Stimulated activated CD4-positive, alpha-beta T cell treated with anti-CD3 and anti-CD28 coated beads, Interleukin-1b, Interleukin-23, amount 100 ng/mL, for 48 hours (primary cell): ENCODE results near the gene TMEM131L.

Source experiments
- DNase-seq: peaks from one replicate; pipeline ENCODE4 v3.0.0-alpha.2; 2020

Gene TMEM131L

DNA sequence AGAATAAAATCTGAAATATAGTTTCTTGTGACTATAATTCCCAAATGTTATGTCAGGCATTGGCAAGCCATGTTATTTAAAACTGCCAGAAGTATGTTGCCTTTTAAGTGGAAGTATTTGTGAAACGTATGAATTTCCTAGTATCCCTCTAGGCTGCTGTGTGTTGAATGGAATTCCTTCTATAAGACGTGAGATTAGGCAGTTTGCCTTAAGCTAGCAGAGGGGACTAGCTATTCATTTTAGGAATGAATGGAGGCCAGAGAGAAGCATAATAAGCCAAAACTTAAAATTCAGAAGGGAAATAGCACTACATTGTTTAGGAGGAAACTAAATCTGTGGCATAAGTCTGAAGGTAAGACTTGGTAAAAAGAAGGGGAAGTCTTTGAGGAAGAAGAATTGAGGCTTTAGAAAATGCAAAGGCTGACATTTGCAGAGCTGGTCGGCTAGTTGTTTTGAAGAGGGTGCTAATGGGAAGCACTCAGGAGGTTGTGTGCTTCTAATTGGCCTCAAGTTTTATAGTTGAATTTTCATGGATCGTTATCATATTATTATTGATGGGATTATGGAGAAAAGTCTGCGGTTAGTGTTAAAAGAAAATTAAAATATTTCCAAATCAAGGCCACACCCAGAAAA is 57.1 kb downstream of the TMEM131L start:
- no peak for DNase-seq

DNA sequence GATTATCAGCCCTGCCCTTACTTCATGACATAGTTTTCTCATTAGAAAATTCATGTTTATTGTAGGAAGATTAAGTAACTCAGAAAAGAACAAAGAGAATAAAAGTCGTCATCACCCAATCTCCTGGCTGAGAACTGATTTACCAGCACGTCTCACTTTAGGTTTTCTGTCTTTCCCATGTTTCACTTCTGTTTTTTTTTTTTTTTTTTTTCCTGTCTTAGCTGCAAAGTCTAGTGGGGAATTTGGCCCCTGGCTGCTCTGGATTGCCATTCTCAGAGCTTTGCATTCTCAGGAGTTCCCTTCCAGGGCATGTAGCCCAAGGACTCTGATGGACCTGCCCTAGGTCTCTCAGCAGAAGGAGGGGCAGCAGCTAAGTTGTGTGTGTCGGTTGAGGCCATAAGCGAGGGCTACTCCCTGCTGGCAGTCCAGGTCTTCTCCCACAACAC is 57.8 kb downstream of the TMEM131L start:
- DNase-seq = no peak

DNA sequence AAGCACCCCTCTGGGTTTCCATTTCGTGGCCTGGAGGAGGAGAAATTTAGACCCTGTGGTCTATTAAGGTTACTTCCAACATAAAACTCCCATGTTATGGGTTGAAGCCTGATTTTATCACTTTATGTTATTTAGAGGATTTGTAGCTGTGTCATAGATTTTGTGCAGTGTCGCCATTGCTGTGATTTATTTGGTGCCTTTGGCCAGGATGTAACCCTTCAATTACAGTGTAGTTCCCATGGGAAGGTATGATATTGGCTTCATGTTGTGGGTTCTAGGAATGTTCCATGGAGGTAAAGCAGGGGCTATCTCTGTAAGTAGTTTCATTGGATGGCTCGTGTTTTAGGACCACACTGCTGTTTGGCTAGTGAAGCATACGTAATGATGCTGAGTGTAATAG is 58.5 kb downstream of the TMEM131L start:
- no peak for DNase-seq

- DNase-seq = no peak
These were observed 61.5 kb downstream of the TMEM131L start for GRCh38 chr4:153527690-153528089.

DNA sequence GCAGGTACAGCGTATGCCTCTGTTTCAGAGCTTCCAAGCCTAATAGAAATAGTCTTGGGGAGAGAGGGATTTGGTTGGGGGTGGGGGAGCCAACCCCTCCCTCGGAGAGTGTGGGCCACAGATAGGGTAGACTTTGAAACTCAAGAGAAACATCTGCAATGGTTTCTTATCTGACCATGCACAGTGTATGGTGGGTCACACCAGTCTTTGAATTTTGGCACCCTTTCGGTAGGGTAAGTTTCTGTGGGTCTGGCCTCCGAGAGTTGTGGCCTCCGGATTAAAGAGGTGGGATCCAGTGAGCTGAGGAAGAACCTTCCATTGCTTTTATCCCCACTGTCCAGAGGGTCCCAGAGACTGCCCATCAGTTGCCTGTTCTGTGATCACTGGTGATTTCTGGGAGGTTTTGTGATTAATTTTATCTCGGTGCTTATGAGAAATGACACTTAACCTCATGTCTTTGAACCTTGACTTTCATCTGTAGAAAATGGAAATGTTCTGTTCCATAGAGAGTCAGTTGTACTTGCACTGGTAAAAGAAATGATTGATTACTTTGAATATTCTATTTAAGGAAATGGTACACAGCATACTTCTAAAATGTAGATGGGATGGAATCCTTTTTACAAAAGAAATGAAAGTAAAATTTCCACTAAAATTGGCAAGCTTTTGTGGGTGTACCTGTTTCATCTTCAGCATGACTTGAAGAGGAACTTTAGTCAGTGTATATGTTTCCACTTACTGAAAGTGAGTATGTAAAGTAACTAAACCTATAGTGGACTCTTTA is 62.7 kb downstream of the TMEM131L start:
- DNase-seq = no peak

DNA sequence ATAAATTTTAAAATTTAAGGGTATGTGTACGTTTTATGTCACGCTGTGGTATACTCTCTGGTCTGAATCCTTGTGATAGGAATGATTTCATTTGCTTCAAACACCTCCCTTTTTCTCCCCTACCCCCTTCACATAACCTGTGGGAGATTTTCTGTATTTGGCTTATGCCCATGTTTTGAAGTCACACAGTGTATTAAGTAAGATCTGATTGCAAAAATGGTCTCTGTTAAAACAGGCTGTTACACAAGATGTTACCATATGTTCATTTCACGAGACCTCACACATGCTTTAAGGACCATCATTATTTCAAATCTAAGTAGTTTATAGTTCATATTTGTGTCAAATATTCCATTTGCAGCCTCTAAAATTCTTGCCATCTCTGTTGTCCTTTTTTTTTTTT is 63.5 kb downstream of the TMEM131L start:
- no peak for DNase-seq

DNA sequence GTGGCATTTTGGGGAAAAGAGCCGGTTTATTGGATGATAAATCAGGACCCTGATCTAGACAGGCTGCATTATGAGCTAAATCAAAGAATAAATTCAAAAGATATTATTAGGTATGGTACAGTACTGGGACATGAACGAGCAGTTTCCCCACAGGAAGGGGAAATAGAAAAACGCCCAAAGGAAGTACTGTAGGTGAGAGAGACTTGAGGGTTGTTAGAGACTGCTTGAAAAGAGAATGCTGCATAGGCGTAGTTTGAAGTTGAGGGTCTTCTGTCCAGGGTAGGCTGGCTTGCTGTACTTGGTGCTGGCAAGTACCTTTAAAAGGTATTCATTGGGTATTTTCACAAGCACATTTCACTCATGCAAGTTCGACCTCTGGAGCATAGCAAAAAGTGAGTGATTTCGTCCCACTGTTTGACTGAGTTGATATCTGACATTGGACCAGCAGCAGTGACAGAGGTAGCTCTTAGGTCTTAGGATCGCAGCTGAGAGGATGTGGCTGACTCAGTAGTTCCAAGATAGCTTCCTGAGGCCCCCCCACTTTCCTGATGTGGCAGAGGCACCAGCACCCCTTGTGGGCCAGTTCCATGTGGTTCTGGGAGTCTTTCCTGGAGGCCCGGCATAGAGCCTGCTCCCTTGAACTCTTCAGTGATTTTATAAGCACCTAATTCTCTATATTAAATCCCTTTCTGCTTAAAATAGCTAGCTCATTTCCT is 64.3 kb downstream of the TMEM131L start:
- peak; percentile 35 for DNase-seq

GRCh38 chr4:153531000-153531358 is 64.8 kb downstream of the TMEM131L start:
- DNase-seq = no peak

GRCh38 chr4:153531976-153532626 is 65.9 kb downstream of the TMEM131L start:
- no peak for DNase-seq

DNA sequence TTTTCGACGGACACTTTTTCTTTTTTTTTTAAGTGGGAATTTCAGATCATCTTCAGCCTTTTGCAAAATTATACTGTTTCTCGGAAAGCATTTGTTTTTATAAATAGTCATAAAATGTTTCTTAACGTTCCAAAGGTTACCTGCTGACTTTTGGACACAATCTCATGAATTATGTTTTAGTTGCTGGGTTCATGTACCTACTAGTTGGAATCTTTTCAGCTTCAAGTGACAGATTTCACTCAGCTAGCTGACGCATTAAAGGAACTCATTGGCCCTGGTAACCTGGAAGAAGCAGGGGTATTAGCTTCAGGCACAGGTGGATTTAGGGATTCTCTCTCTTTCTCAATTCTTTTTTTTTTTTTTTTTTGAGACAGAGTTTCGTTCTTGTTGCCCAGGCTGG is 66.5 kb downstream of the TMEM131L start:
- DNase-seq = no peak

DNA sequence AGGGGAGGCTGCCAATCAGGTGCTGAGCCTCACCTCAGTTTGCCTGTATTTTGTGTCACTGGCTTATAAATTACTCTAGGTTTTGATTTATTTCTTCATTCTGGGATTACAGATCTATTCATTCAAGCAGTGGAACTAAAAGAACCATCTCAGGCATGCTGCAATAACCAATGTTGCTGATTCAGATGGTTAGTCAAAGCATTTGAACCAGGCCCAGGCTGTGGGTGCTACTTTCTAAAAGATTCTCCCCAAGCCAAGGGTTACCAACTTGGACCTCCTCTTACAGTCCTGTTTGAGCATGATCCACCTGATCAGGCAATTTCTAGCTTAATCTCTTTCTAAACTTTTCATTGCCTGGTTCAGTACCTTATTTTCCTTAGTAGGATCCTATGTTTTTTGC is 67.2 kb downstream of the TMEM131L start:
- DNase-seq = no peak

- DNase-seq = no peak
These were observed 68.9 kb downstream of the TMEM131L start for GRCh38 chr4:153534792-153535629.

- DNase-seq = no peak
These were observed 69.8 kb downstream of the TMEM131L start for GRCh38 chr4:153535772-153536513.

GRCh38 chr4:153537493-153537960 is 71.4 kb downstream of the TMEM131L start:
- no peak for DNase-seq

DNA sequence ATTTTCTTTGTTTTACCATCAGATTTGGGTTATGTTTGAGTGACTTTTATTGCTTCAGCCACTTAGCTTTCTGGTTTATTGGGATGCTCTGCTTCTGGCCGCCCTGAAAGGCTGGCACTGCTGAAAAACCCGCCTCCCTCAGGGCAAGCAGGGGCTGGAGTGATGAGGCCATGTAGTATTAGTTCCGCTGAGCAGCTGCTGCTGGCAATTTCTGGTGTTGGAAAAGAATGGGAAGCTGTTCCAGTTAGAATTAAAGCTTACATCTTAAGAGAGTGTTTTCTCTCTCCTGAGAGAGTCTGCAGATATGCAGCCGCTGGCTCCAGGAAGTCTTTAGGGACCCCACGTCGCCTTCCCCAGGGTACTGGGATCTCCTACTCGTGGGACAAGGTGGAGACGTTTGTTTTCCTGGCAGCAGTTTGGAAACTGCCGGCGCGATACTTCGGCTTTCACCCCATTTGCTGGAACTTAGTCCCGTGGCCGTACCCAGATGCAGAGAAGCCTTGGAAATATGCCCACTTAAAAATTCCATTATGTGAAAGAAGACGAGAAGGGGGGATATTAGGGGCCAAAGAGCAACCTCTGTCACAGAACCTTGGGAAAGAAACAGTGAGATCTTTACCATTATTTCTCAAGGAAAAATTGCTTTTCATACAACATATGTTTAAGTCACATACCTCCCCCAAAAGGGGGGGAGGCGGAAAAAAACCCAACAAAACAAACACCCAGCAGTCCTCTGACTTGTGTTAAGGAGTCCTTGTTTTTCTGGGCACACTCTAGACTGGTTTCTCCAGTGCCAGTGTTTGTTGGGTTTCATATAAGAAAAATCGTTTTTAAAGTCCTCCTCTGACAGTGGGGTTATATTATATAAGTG is 72.6 kb downstream of the TMEM131L start:
- DNase-seq = no peak

DNA sequence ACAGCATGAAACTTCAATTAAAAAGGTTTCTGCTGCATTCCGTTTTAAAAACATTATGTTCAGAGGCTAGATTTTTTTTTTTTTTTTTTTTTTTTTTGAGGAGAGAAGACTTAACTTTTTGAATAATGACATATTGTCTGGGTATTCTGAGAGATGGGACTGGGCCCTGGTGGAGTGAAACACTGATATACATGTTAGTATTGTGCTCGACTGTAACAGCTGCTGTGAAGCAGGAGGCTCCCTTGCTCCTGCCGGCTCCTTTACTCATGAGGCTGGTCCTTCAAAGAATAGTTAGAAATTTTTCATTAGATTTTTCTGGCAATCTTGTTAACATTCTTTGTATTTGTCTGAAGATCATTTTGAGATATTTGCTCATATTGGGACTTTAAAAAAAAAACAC is 73.3 kb downstream of the TMEM131L start:
- no peak for DNase-seq

DNA sequence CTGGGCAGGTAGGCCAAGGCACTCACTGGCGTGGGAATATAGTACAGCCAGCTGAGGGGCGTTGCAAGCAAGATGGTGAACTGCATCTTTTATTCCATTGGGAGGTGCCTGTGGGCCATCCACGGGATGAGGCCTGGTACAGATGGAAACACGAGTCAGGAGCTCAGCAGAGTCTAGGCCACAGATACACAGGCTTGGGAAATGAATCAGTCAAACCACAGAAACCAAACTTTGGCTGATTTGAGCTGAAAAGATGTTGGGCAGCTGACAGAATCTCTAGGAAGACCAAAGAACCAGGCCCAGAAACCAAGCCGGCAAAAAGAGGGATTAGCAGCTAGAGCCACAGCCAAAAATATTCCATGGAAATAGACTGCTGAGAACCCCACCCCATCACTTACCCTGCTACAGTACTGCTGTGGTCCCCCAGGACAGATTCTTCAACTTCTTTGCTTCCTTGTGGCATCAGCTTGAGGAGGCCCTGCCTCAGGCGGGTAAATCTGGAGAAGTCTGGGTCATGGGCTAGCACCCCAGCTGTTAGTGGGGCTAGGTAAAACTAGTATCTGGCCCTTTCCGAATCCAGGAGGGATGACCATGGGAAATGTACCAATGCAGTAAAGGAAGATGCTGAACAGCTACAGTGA is 75.4 kb downstream of the TMEM131L start:
- DNase-seq = peak; percentile 54

GRCh38 chr4:153542131-153542530 is 76.0 kb downstream of the TMEM131L start:
- no peak for DNase-seq

- no peak for DNase-seq
These were observed 76.7 kb downstream of the TMEM131L start for GRCh38 chr4:153542834-153543233.

GRCh38 chr4:153543351-153543750 is 77.2 kb downstream of the TMEM131L start:
- no peak for DNase-seq
